Heart left ventricle (tissue), 16 donors: ENCODE data around the gene CTNND2. TPM values are rescaled to one million over a fixed set of nuclear protein-coding genes. Genes with fewer than 3 reads are reported as not detected.
"Not testable (repeated sequence)": the region's sequence is repeated elsewhere in the genome, so short reads cannot be mapped to it uniquely, and the experiment has no call there.

Experiments used
- ATAC-seq, 4 donors: fragments of 200-7000 bp; cut with Tn5 transposase; one replicate each; pipeline ENCODE4 v1.9.1; 2020 to 2022; ENCODE audit warnings: moderate library complexity in 4 of 4, mild to moderate bottlenecking in 3 of 4, moderate number of reproducible peaks in 1 of 4
- DNase-seq, 5 donors: peaks; one replicate each; pipeline ENCODE4 v3.0.0-alpha.2; 2020
- H3K27ac ChIP-seq, 12 donors: fragments of 200-600 bp; sonication (generic) in 4 of 12; one replicate each; pipeline versions ENCODE4 v1.5.0 to v1.8.0; 2016 to 2022; ENCODE audit warnings: mild to moderate bottlenecking in 2 of 12
- H3K27me3 ChIP-seq, 9 donors: fragments of 200-600 bp; sonication (generic) in 2 of 9; one replicate each; pipeline versions ENCODE4 v1.5.1 to v1.8.0; 2016 to 2022; ENCODE audit warnings: mild to moderate bottlenecking in 3 of 9
- H3K36me3 ChIP-seq, 9 donors: fragments of 200-600 bp; sonication (generic) in 2 of 9; one replicate each; pipeline versions ENCODE4 v1.5.0 to v1.8.0; 2018 to 2022; ENCODE audit warnings: mild to moderate bottlenecking in 2 of 9
- H3K4me1 ChIP-seq, 12 donors: fragments of 200-600 bp; sonication (generic) in 4 of 12; one replicate each; pipeline versions ENCODE4 v1.5.0 to v1.8.0; 2016 to 2022; ENCODE audit warnings: mild to moderate bottlenecking in 3 of 12
- H3K4me3 ChIP-seq, 12 donors: fragments of 200-600 bp; sonication (generic) in 4 of 12; one replicate each; pipeline versions ENCODE4 v1.5.0 to v1.8.0; 2017 to 2022; ENCODE audit warnings: mild to moderate bottlenecking in 9 of 12, moderate library complexity in 4 of 12
- H3K9me3 ChIP-seq, 12 donors: fragments of 200-600 bp; sonication (generic) in 4 of 12; one replicate each; pipeline versions ENCODE4 v1.5.0 to v1.8.0; 2016 to 2022; ENCODE audit warnings: mild to moderate bottlenecking in 1 of 12
- CTCF ChIP-seq, 12 donors: fragments of 200-600 bp; sonication (generic) in 4 of 12; IDR thresholded peaks; one replicate each; pipeline versions ENCODE4 v1.5.0 to v1.8.0; 2018 to 2022; ENCODE audit warnings: antibody characterized with exemption in 12 of 12, mild to moderate bottlenecking in 5 of 12
- POLR2A ChIP-seq, 2 donors: fragments of 450-650 bp; IDR thresholded peaks; one replicate each; pipeline ENCODE4 v1.6.1; 2017; ENCODE audit warnings: antibody characterized with exemption in 2 of 2, mild to moderate bottlenecking in 2 of 2, moderate library complexity in 2 of 2
- WGBS, 4 donors: extraction: QIAGEN DNeasy Blood & Tissue Kit in 2 of 4; methylation state at CpG; one replicate each; pipeline versions ENCODE4 v1.1.5 to v1.1.7; 2013 to 2018; 5-methylcytosine and 5-hydroxymethylcytosine counted together
- intact Hi-C, 10 donors: fragments of 100-400 bp; cut with DNase I; formaldehyde crosslinking; loops; one replicate each; pipeline versions ENCODE4 v1.11.1 to v1.14.2; 2022
- polyA plus RNA-seq, 2 donors: library from polyadenylated mRNA; stranded (reverse); fragments of 200-250 nt; gene quantifications; one replicate each; pipeline ENCODE4 v1.2.3, GENCODE V29; 2013
- total RNA-seq, 9 donors: library from RNA; depleted of rRNA in 2 of 9; stranded (reverse); fragments of >200 nt in 2 of 9; fragmentation: NEBNext Ultra II Directional in 3 of 9; extraction: Animal tissue kit (Norgen Biotek cat#: 25700) in 3 of 9; gene quantifications; one replicate each; pipeline versions ENCODE4 v1.1.0 to v1.2.4, GENCODE V29; 2016 to 2023
- donor health status: ischemic (EF 13 %, LVEDD 7.1; RV severe dilation, severe dysfunction).
- donor health status: healthy with polysubstance abuse.
- donor health status: DM: no; HTN: yes; CAD: no.
- donor health status: DM: no; HTN: no; CAD: no.
- donor health status: ischemic (EF 25% LVEDD 6.9; RV normal size, moderate dysfunction).
- donor health status: ischemic (EF 25% LVEDD 5.7; RV mildly dilated, moderate dysfunction).
- donor health status: healthy.
- donor health status: DM: yes; HTN: yes; CAD: no.
- donor health status: ischemic (EF 35%, LVEDD 5.7; RV mildly dilated, moderate dysfunction).
- donor health status: nonischemic (EF 11% LVEDD 7.7; RV severe dilation, severe dysfunction).
- donor health status: DM: yes; HTN: yes; CAD: no.
- donor health status: PGD.
- donor health status: ischemic (EF 29% LVEDD 5.4; RV normal size, mild dysfunction).
- donor health status: nonischemic (EF 23%, LVEDD 6.1; RV moderate dilation, normal function).

Gene CTNND2
- total and polyA plus RNA-seq, 11 donors, result 4.0 to 36.8 (median 20.2) TPM

GRCh38 chr5:11072076-11072475, 832.2 kb downstream of the CTNND2 start:
- Histone ChIP-seq H3K36me3 (no peaks in the 10 kb centered on the region), H3K27me3 (peaks cover 0 to 2% (median 0%) of the 10 kb centered on the region in 9 donors), H3K9me3 (peaks cover 0 to 9% (median 0%) of the 10 kb centered on the region in 12 donors), H3K4me3 (no peak overlapping the region), H3K4me1 (no peaks in the 10 kb centered on the region), H3K27ac (no peak overlapping the region)
- DNase-seq, result no peak
- WGBS, 4 donors, result 65 to 82% (median 73%) methylated on average over 1 of the region's 1 CpG
- TF ChIP-seq CTCF (IDR thresholded peaks at IDR 0.05), result no peak
- no peak for TF ChIP-seq POLR2A (IDR thresholded peaks at IDR 0.05)
- ATAC-seq, result no peak
- intact Hi-C loops, result no loop called here

DNA sequence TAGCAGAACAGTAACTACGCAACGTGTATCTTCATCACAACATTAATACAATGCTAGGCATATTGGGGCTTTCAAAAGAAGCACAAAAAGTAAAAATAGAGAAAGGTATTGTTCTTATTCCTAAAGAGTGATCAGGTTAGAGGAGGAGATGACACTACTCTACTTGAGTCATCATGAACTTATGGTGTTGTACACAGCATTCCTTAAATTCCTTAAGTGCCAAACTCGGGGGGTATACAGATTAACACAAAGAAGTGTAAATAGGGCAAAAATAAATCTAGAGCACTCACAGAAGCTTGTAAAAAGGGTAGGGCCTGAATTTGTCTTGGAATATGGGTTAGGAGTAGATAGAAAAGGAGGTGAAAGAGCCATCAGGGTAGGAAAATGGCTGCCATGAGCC, 835.2 kb downstream of the CTNND2 start:
- peaks cover 0 to 9% (median 0%) of the 10 kb centered on the region in 12 donors for H3K9me3 ChIP-seq
- no peaks in the 10 kb centered on the region for H3K4me1 ChIP-seq
- H3K27ac ChIP-seq, result no peak overlapping the region
- peaks cover 0 to 2% (median 0%) of the 10 kb centered on the region in 9 donors for H3K27me3 ChIP-seq
- no peak overlapping the region for H3K4me3 ChIP-seq
- WGBS, 4 donors, result 69 to 73% (median 72%) methylated on average over 3 of the region's 3 CpGs
- DNase-seq (no peak), ATAC-seq (no peak)
- TF ChIP-seq POLR2A (IDR thresholded peaks at IDR 0.05) (no peak), CTCF (IDR thresholded peaks at IDR 0.05) (no peak)
- no peaks in the 10 kb centered on the region for H3K36me3 ChIP-seq
- intact Hi-C loops, result no loop called here

DNA sequence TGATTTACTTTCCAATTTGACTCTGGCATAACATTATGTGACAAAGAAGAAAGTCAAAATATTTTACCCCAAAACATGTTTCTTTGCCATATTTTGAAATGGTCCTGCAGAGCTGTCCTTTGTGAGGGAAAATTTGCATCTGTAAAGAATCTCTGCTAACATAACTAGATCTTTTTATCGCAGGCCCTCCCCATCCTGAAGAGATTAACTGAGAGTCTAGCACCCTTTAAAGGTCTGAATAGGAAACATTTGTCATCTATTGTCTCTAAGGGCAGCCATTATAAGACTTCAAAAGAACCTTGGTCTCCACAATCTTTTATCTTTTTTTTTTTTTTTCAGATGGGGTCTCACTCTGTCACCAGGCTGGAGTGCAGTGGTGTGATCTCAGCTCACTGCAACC, 838.5 kb downstream of the CTNND2 start:
- H3K4me3 ChIP-seq, DNase-seq, H3K27ac ChIP-seq, intact Hi-C loops, ATAC-seq, H3K36me3 ChIP-seq, H3K4me1 ChIP-seq, H3K9me3 ChIP-seq, H3K27me3 ChIP-seq: not testable (repeated sequence)
- 83 to 90% (median 86%) methylated on average over 1 of the region's 1 CpG for WGBS, 4 donors

GRCh38 chr5:11064763-11065450, 839.3 kb downstream of the CTNND2 start:
- DNase-seq (no peak), ATAC-seq (no peak)
- 64 to 73% (median 69%) methylated on average over 4 of the region's 4 CpGs for WGBS, 4 donors
- TF ChIP-seq CTCF (IDR thresholded peaks at IDR 0.05) (no peak), POLR2A (IDR thresholded peaks at IDR 0.05) (no peak)
- no peak overlapping the region for H3K27ac ChIP-seq
- intact Hi-C loops, result no loop called here
- H3K27me3 ChIP-seq, result peaks cover 0 to 4% (median 0%) of the 10 kb centered on the region in 9 donors
- peaks cover 0 to 5% (median 0%) of the 10 kb centered on the region in 12 donors for H3K4me1 ChIP-seq
- no peak overlapping the region for H3K4me3 ChIP-seq
- peaks cover 0 to 4% (median 0%) of the 10 kb centered on the region in 12 donors for H3K9me3 ChIP-seq
- no peaks in the 10 kb centered on the region for H3K36me3 ChIP-seq

- intact Hi-C loops, result no loop called here
- ATAC-seq, result no peak
- Histone ChIP-seq H3K27ac (no peak overlapping the region), H3K9me3 (no peaks in the 10 kb centered on the region), H3K4me3 (no peak overlapping the region), H3K4me1 (peaks cover 0 to 5% (median 0%) of the 10 kb centered on the region in 12 donors), H3K36me3 (no peaks in the 10 kb centered on the region), H3K27me3 (peaks cover 0 to 4% (median 0%) of the 10 kb centered on the region in 9 donors)
- 48 to 63% (median 53%) methylated on average over 7 of the region's 7 CpGs for WGBS, 4 donors
- peak in 1 of 12 donors; percentile 11 for TF ChIP-seq CTCF (IDR thresholded peaks at IDR 0.05)
- TF ChIP-seq POLR2A (IDR thresholded peaks at IDR 0.05), result no peak
- DNase-seq, result no peak
Measured at GRCh38 chr5:11062397-11062796, 841.8 kb downstream of the CTNND2 start.
